ENCODE results near the gene IQUB.
"Not testable (repeated sequence)": the region's sequence is repeated elsewhere in the genome, so short reads cannot be mapped to it uniquely, and the experiment has no call there.

The IQUB gene

DNA sequence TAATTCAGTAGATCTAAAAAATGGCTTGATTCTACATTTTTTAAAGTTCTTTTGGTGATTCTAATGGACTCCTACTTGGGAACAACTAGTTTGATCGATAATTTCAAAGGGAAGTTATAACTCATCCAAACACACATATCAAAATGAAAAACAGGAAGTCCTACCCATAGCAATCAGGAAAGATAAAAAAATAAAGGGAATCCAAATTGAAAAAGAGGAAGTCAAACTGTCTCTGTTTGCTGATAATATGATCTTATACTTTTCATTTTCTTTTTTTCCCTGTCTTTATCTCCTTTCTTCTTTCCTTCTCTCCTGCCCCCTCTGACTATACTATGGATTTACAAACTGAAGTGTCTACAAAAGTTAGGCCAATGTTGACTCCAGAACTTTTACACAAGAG, 118.8 kb downstream of the IQUB start:
- no peak for DNase-seq (ENCODE audit: low read depth)

- no peak for DNase-seq (ENCODE audit: low read depth)
Measured at GRCh38 chr7:123410273-123410904, 124.0 kb downstream of the IQUB start.

DNA sequence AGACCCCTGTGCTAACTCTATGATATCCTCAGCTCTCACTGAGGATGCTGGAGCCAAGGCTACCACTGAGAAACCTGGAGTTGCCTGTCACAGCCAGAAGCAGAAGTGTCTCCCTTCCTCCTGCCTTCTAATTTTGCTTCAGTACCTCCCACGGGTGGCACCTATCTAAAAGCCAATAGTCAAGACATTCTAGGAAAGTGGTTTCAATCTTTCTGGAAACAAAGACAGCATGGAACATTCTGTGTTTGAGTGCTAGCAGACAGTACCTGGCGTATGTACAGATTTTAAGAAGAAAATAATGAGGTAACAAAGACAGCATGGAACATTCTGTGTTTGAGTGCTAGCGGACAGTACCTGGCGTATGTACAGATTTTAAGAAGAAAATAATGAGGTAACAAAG, 126.4 kb downstream of the IQUB start:
- DNase-seq (ENCODE audit: low read depth), result not testable (repeated sequence)
